ENCODE measurements around the gene UGT1A1. TPM values are rescaled to one million over a fixed set of nuclear protein-coding genes. Genes with fewer than 3 reads are reported as not detected.

UGT1A1 gene
- total and polyA plus RNA-seq, 2 of the 13 experiments (the other 11 are each of a cell fraction or from before 2014, with no cell fraction given): 0.69 to 0.75 TPM

DNA sequence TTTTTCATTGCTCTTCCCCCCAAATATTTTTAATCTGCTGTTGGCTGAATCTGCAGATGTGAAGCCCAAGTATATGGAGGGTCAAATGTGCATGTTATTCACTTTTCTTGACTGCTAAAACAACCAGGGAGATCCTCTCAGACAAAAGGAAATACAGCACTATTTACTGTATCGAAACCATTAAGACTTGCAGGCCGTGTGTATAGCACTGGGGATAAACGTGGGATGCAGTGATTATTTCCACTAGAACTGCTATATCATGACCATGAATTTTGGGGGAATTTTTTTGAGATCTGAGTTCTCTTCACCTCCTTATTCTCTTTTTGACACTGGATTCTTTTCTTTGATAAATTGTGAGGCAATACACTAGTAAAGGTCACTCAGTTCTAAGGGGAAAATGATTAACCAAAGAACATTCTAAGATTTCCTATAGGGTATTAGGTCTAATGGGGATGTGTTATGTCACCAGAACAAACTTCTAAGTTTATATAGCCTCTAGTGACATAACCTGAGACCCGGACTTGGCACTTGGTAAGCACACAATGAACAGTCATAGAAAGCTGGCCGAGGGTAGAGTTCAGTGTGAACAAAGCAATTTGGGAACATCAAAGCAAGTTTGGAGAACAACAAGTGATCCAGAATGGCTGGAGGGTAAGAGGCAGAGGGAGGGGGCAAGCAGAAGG is 14.9 kb upstream of the UGT1A1 start (continued):
- TF ChIP-seq, protein P1, sequence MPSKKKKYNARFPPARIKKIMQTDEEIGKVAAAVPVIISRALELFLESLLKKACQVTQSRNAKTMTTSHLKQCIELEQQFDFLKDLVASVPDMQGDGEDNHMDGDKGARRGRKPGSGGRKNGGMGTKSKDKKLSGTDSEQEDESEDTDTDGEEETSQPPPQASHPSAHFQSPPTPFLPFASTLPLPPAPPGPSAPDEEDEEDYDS (CRISPR knock-in tag; IDR thresholded peaks at IDR 0.05): peak; percentile 55; the same call in 1 of the 2 replicates
- TF ChIP-seq PPARG (CRISPR knock-in tag; conservative IDR thresholded peaks at IDR 0.05): peak; percentile 95
- TF ChIP-seq, protein P2, sequence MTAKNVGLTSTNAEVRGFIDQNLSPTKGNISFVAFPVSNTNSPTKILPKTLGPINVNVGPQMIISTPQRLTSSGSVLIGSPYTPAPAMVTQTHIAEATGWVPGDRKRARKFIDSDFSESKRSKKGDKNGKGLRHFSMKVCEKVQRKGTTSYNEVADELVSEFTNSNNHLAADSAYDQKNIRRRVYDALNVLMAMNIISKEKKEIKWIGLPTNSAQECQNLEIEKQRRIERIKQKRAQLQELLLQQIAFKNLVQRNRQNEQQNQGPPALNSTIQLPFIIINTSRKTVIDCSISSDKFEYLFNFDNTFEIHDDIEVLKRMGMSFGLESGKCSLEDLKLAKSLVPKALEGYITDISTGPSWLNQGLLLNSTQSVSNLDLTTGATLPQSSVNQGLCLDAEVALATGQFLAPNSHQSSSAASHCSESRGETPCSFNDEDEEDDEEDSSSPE (CRISPR knock-in tag; IDR thresholded peaks at IDR 0.05): peak; percentile 52
- peak; percentile 84 for TF ChIP-seq ZNF331 (CRISPR knock-in tag; IDR thresholded peaks at IDR 0.05)
- TF ChIP-seq RXRA (CRISPR knock-in tag; IDR thresholded peaks at IDR 0.05): peak; percentile 98; the same call in 1 of the 2 replicates
- TF ChIP-seq, protein P3, sequence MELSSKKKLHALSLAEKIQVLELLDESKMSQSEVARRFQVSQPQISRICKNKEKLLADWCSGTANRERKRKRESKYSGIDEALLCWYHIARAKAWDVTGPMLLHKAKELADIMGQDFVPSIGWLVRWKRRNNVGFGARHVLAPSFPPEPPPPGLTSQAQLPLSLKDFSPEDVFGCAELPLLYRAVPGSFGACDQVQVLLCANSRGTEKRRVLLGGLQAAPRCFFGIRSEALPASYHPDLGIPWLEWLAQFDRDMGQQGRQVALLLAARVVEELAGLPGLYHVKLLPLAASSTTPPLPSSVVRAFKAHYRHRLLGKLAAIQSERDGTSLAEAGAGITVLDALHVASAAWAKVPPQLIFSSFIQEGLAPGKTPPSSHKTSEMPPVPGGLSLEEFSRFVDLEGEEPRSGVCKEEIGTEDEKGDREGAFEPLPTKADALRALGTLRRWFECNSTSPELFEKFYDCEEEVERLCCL (CRISPR knock-in tag; IDR thresholded peaks at IDR 0.05; ENCODE audit: borderline replicate concordance): 0 out of 2 replicates have a peak, but pooled peaks have one; percentile 72
- peak; percentile 17; the same call in 1 of the 2 replicates for TF ChIP-seq TFDP1 (CRISPR knock-in tag; IDR thresholded peaks at IDR 0.05; ENCODE audit: borderline replicate concordance)
- peak; percentile 96; the same call in 1 of the 2 replicates for TF ChIP-seq ZFP36L1 (CRISPR knock-in tag; IDR thresholded peaks at IDR 0.05)
- TF ChIP-seq CHCHD3 (CRISPR knock-in tag; IDR thresholded peaks at IDR 0.05): 0 out of 2 replicates have a peak, but pooled peaks have one; percentile 42
- TF ChIP-seq, protein P4, sequence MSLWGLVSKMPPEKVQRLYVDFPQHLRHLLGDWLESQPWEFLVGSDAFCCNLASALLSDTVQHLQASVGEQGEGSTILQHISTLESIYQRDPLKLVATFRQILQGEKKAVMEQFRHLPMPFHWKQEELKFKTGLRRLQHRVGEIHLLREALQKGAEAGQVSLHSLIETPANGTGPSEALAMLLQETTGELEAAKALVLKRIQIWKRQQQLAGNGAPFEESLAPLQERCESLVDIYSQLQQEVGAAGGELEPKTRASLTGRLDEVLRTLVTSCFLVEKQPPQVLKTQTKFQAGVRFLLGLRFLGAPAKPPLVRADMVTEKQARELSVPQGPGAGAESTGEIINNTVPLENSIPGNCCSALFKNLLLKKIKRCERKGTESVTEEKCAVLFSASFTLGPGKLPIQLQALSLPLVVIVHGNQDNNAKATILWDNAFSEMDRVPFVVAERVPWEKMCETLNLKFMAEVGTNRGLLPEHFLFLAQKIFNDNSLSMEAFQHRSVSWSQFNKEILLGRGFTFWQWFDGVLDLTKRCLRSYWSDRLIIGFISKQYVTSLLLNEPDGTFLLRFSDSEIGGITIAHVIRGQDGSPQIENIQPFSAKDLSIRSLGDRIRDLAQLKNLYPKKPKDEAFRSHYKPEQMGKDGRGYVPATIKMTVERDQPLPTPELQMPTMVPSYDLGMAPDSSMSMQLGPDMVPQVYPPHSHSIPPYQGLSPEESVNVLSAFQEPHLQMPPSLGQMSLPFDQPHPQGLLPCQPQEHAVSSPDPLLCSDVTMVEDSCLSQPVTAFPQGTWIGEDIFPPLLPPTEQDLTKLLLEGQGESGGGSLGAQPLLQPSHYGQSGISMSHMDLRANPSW (CRISPR knock-in tag; IDR thresholded peaks at IDR 0.05; ENCODE audit: borderline replicate concordance): 0 out of 2 replicates have a peak, but pooled peaks have one; percentile 44
- TF ChIP-seq ZNF256 (CRISPR knock-in tag; conservative IDR thresholded peaks at IDR 0.05): no peak
- TF ChIP-seq TSC22D2 (CRISPR knock-in tag; IDR thresholded peaks at IDR 0.05; ENCODE audit: borderline replicate concordance): peak; percentile 78; the same call in 1 of the 2 replicates
- TF ChIP-seq POLR2G (IDR thresholded peaks at IDR 0.05; ENCODE audit: low read depth, low read length): no peak
- TF ChIP-seq, protein P5, sequence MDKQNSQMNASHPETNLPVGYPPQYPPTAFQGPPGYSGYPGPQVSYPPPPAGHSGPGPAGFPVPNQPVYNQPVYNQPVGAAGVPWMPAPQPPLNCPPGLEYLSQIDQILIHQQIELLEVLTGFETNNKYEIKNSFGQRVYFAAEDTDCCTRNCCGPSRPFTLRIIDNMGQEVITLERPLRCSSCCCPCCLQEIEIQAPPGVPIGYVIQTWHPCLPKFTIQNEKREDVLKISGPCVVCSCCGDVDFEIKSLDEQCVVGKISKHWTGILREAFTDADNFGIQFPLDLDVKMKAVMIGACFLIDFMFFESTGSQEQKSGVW (CRISPR knock-in tag; IDR thresholded peaks at IDR 0.05; ENCODE audit: borderline replicate concordance): no peak
- TF ChIP-seq ZNF446 (CRISPR knock-in tag; IDR thresholded peaks at IDR 0.05): no peak
- TF ChIP-seq HNRNPK (IDR thresholded peaks at IDR 0.05; ENCODE audit: low read depth, low read length, poor library complexity, severe bottlenecking): no peak
- no peak for TF ChIP-seq ZNF629 (CRISPR knock-in tag; conservative IDR thresholded peaks at IDR 0.05)
- TF ChIP-seq RBM22 (optimal IDR thresholded peaks at IDR 0.05; ENCODE audit: low read length): peak; percentile 39
